Choroid plexus epithelial cell (primary cell): ENCODE data around the gene ENDOV.

Experiments used
- DNase-seq: peaks from one replicate; pipeline ENCODE4 v3.0.0-alpha.2; 2010; ENCODE audit warnings: low read depth
- H3K4me3 ChIP-seq: 2 replicates; pipeline ENCODE4 v1.5.1; 2011; ENCODE audit warnings: low read depth, mild to moderate bottlenecking, control low read depth, low read length, moderate library complexity
- CTCF ChIP-seq: conservative IDR thresholded peaks from 2 replicates; pipeline ENCODE4 v1.5.1; 2011; ENCODE audit warnings: low read depth, mild to moderate bottlenecking, control low read depth, inconsistent platforms, low read length, moderate library complexity

The ENDOV gene

DNA sequence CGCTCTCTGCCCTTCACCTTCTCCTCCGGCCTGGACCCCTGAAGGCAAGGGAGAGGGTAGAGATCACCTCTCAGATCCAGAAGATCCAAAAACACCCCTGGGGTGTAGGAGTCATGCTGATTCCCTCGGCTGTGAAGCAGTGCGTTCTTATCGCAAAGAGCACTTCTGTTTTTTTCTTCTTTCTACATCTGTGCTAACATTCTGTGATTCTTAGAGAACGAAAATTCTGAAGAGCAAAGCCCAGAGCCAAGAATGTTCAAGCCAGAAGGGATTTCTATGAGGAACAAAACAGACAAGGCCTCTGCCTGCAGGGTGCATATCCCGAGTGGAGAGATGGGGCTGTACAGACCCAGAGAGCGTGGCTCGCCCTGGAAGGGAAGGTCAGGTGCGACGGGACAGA lies 44.3 kb downstream of the ENDOV start:
- no peak overlapping the region for H3K4me3 ChIP-seq
- no peak for DNase-seq
- TF ChIP-seq CTCF = no peak

GRCh38 chr17:80460429-80460834 lies 45.5 kb downstream of the ENDOV start:
- DNase-seq = no peak
- TF ChIP-seq CTCF = no peak
- H3K4me3 ChIP-seq = no peak overlapping the region

DNA sequence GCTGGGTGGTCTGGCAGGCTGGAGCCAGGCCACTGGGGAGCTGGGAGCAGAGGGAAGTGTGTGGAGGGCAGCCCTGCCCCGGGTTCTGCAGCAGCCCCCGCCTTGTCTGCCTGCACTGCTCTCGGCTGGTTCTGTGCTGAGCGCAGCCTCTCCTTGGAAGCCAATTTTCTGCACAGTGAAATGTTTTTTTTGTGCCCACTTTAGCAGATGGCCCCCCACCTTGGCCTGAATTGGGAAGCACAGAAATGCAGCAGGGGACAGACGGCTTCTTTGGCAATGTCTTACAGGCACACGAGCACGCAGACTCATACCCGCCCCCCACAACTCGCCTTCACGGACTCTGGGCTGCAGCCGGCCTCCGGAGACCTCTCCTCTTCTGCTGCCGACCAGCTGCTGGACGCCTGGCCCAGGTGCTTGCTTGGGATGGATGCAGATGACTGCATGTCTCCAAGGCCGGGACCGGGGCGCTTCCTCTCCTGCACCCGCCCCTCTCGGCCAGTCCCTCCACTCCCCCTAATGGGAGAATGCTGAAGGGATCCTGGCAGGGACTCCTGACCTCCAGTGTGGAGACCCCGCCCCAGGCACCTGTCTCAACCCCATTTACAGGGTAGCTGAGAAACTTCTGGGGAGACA lies 46.7 kb downstream of the ENDOV start:
- no peak overlapping the region for H3K4me3 ChIP-seq
- TF ChIP-seq CTCF = no peak
- DNase-seq = no peak

GRCh38 chr17:80463784-80464400 lies 48.9 kb downstream of the ENDOV start:
- no peak for DNase-seq
- no peak overlapping the region for H3K4me3 ChIP-seq
- no peak for TF ChIP-seq CTCF

DNA sequence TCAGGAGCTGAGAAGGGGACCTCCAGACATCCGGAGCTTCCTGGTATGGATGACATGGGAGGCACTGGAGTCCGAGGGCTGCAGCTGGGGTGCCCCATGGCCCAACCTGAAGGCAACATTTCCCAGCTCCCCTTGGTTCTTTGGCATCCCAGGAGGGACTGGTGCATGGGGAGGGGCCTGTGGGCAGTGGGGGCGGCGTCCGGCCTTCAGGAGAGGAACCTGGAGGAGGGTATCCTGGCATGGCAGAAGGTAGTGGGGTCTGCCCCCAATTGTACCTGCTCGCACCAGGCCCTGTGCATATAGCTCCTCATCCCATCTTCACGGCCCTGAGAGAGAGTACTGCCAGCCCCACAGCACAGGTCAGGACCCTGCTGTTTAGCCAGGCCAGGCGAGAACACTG lies 49.5 kb downstream of the ENDOV start:
- DNase-seq = no peak
- no peak for TF ChIP-seq CTCF
- no peak overlapping the region for H3K4me3 ChIP-seq

DNA sequence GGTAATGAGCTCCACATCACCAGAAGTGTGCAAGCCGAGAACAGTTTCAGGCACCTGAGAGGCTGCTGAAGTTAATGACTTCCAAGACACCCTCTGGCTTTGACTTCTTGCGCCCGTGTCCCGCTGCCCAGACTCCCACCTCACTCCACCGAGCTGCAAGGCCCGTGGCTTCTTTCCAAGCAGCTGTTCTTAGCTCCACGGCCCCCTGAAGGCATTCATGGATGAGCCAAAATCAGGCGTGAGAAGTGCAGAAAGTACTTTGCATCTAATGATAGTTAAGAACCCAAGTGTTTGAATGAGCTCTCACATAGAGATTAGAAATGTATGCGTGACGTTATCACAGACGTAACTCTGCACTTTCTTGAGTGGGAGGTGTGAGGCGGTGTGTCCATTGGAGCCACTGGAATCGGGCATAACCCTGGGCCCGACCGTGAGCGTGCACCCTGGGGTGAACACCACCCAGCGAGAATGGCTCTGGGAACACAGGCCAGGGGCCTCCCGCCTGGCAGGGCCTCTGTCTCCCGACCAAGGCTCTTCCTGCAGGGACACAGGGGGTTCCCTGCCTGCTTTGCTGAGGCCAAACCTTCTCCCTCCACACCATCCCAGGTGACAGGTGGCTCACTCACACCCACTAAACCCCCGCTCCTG lies 50.5 kb downstream of the ENDOV start:
- DNase-seq = no peak
- no peak overlapping the region for H3K4me3 ChIP-seq
- no peak for TF ChIP-seq CTCF
